HepG2 (cell line): ENCODE measurements around the gene FAM114A2. TPM values are rescaled to one million over a fixed set of nuclear protein-coding genes. Genes with fewer than 3 reads are reported as not detected.

Source experiments
- ATAC-seq: fragments of 200-7000 bp; cut with Tn5 transposase; 3 replicates; pipeline ENCODE4 v1.9.1; 2020; ENCODE audit warnings: mild to moderate bottlenecking, moderate library complexity
- BruUV-seq: library from RNA; stranded (reverse); fragments of 400-500 nt; replicated peaks from 2 replicates; lab custom pipeline; 2021; lab: Mats Ljungman, UMichigan
- CTCF ChIA-PET: fragments of 300-600 bp; formaldehyde crosslinking; extraction: SDS; loops from one replicate; lab custom pipeline; 2021; ENCODE audit warnings: low total read pairs, inconsistent platforms, low intra/inter-chr PET ratio; lab: Yijun Ruan, JAX
- POLR2A ChIA-PET: fragments of 350-600 bp; sonication (Branson Sonifier 250); formaldehyde crosslinking; loops from one replicate; lab custom pipeline; 2020; ENCODE audit warnings: antibody characterized with exemption, inconsistent platforms; lab: Yijun Ruan, JAX
- DNase-seq: peaks from one replicate; pipeline ENCODE4 v3.0.0-alpha.2; 2015; ENCODE audit warnings: low spot score
- FAIRE-seq: peaks from 3 replicates; lab custom pipeline; 2011; peaks lifted over from hg19 to GRCh38; lab: Jason Lieb, UNC
- H2AFZ ChIP-seq: one replicate; pipeline ENCODE4 v1.6.1; 2011; ENCODE audit warnings: low read length, inconsistent platforms
- H3K27ac ChIP-seq: fragments of 300-600 bp; 3 replicates; pipeline ENCODE4 v1.8.0; 2011; ENCODE audit warnings: mixed run types, mild to moderate bottlenecking, mixed read lengths, low read length, inconsistent platforms; ENCODE audit not compliant: insufficient read depth; ENCODE audit errors: extremely low read length
- H3K27me3 ChIP-seq, 2 experiments: fragments of 200-600 bp in 1 of 2; 2 replicates in 1 of 2; 3 replicates in 1 of 2; pipeline versions ENCODE4 v1.6.0 to v1.8.0; 2011; ENCODE audit warnings: low read length in 2 of 2, mild to moderate bottlenecking in 2 of 2, moderate library complexity in 2 of 2, inconsistent platforms in 1 of 2; ENCODE audit not compliant: insufficient read depth in 2 of 2, control insufficient read depth in 1 of 2
- H3K36me3 ChIP-seq, 2 experiments: fragments of 200-600 bp in 1 of 2; replicated peaks in 1 of 2; 2 replicates in 1 of 2; 3 replicates in 1 of 2; pipeline versions ENCODE4 v1.5.1 to v1.8.0; 2011; ENCODE audit warnings: low read length in 2 of 2, inconsistent platforms in 1 of 2; ENCODE audit not compliant: insufficient read depth in 2 of 2, control insufficient read depth in 1 of 2
- H3K4me1 ChIP-seq: 2 replicates; pipeline ENCODE4 v1.5.1; 2012; ENCODE audit warnings: low read length, inconsistent platforms; ENCODE audit not compliant: insufficient read depth
- H3K4me2 ChIP-seq: 2 replicates; pipeline ENCODE4 v1.6.0; 2011; ENCODE audit warnings: low read depth, low read length, inconsistent platforms
- H3K4me3 ChIP-seq, 3 experiments: fragments of 200-600 bp in 1 of 3; sonication (generic), shearing (Covaris generic) in 1 of 3; replicated peaks in 1 of 3; 2 replicates each; pipeline ENCODE4 v1.5.1; 2011 to 2016; ENCODE audit warnings: low read length in 3 of 3, inconsistent platforms in 2 of 3, low read depth in 2 of 3, mild to moderate bottlenecking in 2 of 3, control low read depth in 1 of 3, mixed read lengths in 1 of 3; ENCODE audit not compliant: insufficient read depth in 1 of 3
- H3K79me2 ChIP-seq: one replicate; pipeline ENCODE4 v1.6.1; 2011; ENCODE audit warnings: low read length, inconsistent platforms; ENCODE audit not compliant: insufficient read depth
- H3K9ac ChIP-seq: 2 replicates; pipeline ENCODE4 v1.6.0; 2011; ENCODE audit warnings: mild to moderate bottlenecking, low read depth, low read length, inconsistent platforms; ENCODE audit not compliant: insufficient read depth
- H3K9me3 ChIP-seq: 2 replicates; pipeline ENCODE4 v1.5.1; 2012; ENCODE audit warnings: mild to moderate bottlenecking, low read length
- H4K20me1 ChIP-seq: 2 replicates; pipeline ENCODE4 v1.6.0; 2011; ENCODE audit warnings: inconsistent platforms, mild to moderate bottlenecking, low read length, moderate library complexity; ENCODE audit not compliant: insufficient read depth
- AKAP8 ChIP-seq: sonication (generic); formaldehyde crosslinking; IDR thresholded peaks from 2 replicates; pipeline ENCODE4 v1.5.1; 2020; ENCODE audit warnings: mild to moderate bottlenecking, missing genetic modification reagents
- ATF5 ChIP-seq: sonication (generic); formaldehyde crosslinking; IDR thresholded peaks from 2 replicates; pipeline ENCODE4 v1.4.0; 2020; ENCODE audit warnings: mild to moderate bottlenecking, low read depth, missing genetic modification reagents
- CEBPB ChIP-seq: IDR thresholded peaks from 2 replicates; pipeline ENCODE4 v1.6.1; 2011; ENCODE audit warnings: low read depth, low read length, improper control_type of control experiment, borderline replicate concordance
- MAFF ChIP-seq: IDR thresholded peaks from 2 replicates; pipeline ENCODE4 v1.6.1; 2011; ENCODE audit warnings: low read depth, low read length, improper control_type of control experiment
- MAFK ChIP-seq, 2 experiments: IDR thresholded peaks in 1 of 2; conservative IDR thresholded peaks in 1 of 2; 2 replicates each; pipeline ENCODE4 v1.6.1; 2011; ENCODE audit warnings: improper control_type of control experiment in 2 of 2, low read length in 2 of 2
- POLR2G ChIP-seq: fragments of 200-400 bp; formaldehyde crosslinking; IDR thresholded peaks from 2 replicates; pipeline ENCODE4 v1.6.1; 2018; ENCODE audit warnings: mild to moderate bottlenecking, low read depth, low read length, moderate library complexity
- RBFOX2 ChIP-seq: fragments of 200-400 bp; formaldehyde crosslinking; IDR thresholded peaks from 2 replicates; pipeline ENCODE4 v1.6.1; 2017; ENCODE audit warnings: low read depth, mild to moderate bottlenecking, low read length
- TEF ChIP-seq: sonication (generic); formaldehyde crosslinking; IDR thresholded peaks from 2 replicates; pipeline ENCODE4 v1.5.0; 2020; ENCODE audit warnings: missing genetic modification reagents
- ZNF687 ChIP-seq: sonication (generic); formaldehyde crosslinking; IDR thresholded peaks from 2 replicates; pipeline ENCODE4 v1.5.1; 2020; ENCODE audit warnings: mild to moderate bottlenecking, missing genetic modification reagents, moderate library complexity
- ZNF792 ChIP-seq: IDR thresholded peaks from 2 replicates; pipeline ENCODE4 v1.6.1; 2016
- WGBS: methylation state at CpG from one replicate; pipeline ENCODE4 v1.1.6; 2017; ENCODE audit warnings: low lambda C conversion rate; 5-methylcytosine and 5-hydroxymethylcytosine counted together
- in situ Hi-C: cut with HindIII; loops from 2 replicates; pipeline ENCODE4 v1.10.0; 2017; ENCODE audit warnings: low pct_unique_long_range_greater_than_20kb; ENCODE audit not compliant: extremely low pct_ligation_motif_present
- intact Hi-C: fragments of 100-400 bp; cut with micrococcal nuclease; formaldehyde crosslinking; loops from one replicate; pipeline ENCODE4 v1.10.0; 2022; ENCODE audit not compliant: unreplicated experiment
- polyA plus RNA-seq, 8 experiments: library from polyadenylated mRNA; depleted of rRNA in 3 of 8; stranded (reverse) in 7 of 8; unstranded in 1 of 8; fragments of >200 nt; fragmentation: Illumina TruSeq in 4 of 8; extraction: Trizol in 4 of 8; gene quantifications; 2 replicates each; pipeline versions ENCODE4 v1.2.1 to v1.2.3, GENCODE V29; 2011 to 2016; ENCODE audit warnings: low read depth in 4 of 8, missing spikeins in 1 of 8, mixed read lengths in 1 of 8; ENCODE audit not compliant: insufficient read depth in 1 of 8
- total RNA-seq, 5 experiments: library from RNA; depleted of rRNA; stranded (reverse); fragments of >200 nt; fragmentation: Illumina TruSeq; extraction: Trizol; gene quantifications; 2 replicates each; pipeline ENCODE4 v1.2.3, GENCODE V29; 2016; ENCODE audit warnings: low read depth in 1 of 5

Gene FAM114A2
- total and polyA plus RNA-seq, 2 of the 13 experiments (the other 11 are each of a cell fraction or from before 2014, with no cell fraction given), result 6.9 to 11.4 TPM

- intact Hi-C loops (no loop called here), in situ Hi-C loops (no loop called here)
- CTCF ChIA-PET, result no interaction called here
- DNase-seq (no peak), ATAC-seq (no peak), FAIRE-seq (no peak)
- H3K27ac ChIP-seq, result no peak overlapping the region
- TF ChIP-seq MAFF (peak; percentile 93), TEF (no peak), MAFK (conservative IDR thresholded peaks at IDR 0.05 in 1 of 2, IDR thresholded peaks at IDR 0.05 in 1 of 2; ENCODE audit: low read length in 2 of 2) (peak; percentile 88 to 92), ZNF687 (CRISPR knock-in tag) (no peak), RBFOX2 (0 out of 2 replicates have a peak, but pooled peaks have one; percentile 21), POLR2G (no peak), AKAP8 (CRISPR knock-in tag) (no peak), ZNF792 (CRISPR knock-in tag) (no peak), ATF5 (CRISPR knock-in tag) (no peak), CEBPB (no peak)
- no peak overlapping the region for H3K4me2 ChIP-seq
- H4K20me1 ChIP-seq, result no peaks in the 10 kb centered on the region
- H3K27me3 ChIP-seq, result no peaks in the 10 kb centered on the region; a peak in 1 of 5 replicates
- H3K4me1 ChIP-seq, result peaks cover 20% of the 10 kb centered on the region
- peaks cover 13% of the 10 kb centered on the region for H3K79me2 ChIP-seq
- H2AFZ ChIP-seq, result no peak overlapping the region
- H3K4me3 ChIP-seq, result no peak overlapping the region
- no peaks in the 10 kb centered on the region for H3K9me3 ChIP-seq
- H3K9ac ChIP-seq, result no peak overlapping the region
- peaks cover 0 to 1% of the 10 kb centered on the region in 2 experiments; a peak in 2 of 5 replicates for H3K36me3 ChIP-seq
- POLR2A ChIA-PET, result no interaction called here
- 87% methylated on average over 3 of the region's 3 CpGs for WGBS
- BruUV-seq, result no TSS peak
Measured at GRCh38 chr5:154044099-154044498, 5.4 kb upstream of the FAM114A2 start.
